K562 (cell line): ENCODE data around the gene PYY. TPM values are rescaled to one million over a fixed set of nuclear protein-coding genes. Genes with fewer than 3 reads are reported as not detected.

Experiments
- ATAC-seq: fragments of 200-7000 bp; cut with Tn5 transposase; 3 replicates; pipeline ENCODE4 v1.9.1; 2020; ENCODE audit warnings: moderate library complexity
- BruUV-seq: library from RNA; stranded (reverse); fragments of 400-500 nt; replicated peaks from 2 replicates; lab custom pipeline; 2021; lab: Mats Ljungman, UMichigan
- CTCF ChIA-PET: fragments of 300-600 bp; formaldehyde crosslinking; extraction: SDS; loops from one replicate; lab custom pipeline; 2021; ENCODE audit warnings: low intra/inter-chr PET ratio; lab: Yijun Ruan, JAX
- POLR2A ChIA-PET: fragments of 300-600, 350-650 bp; sonication (Branson Sonifier 250); formaldehyde crosslinking; extraction: SDS; loops from one replicate; lab custom pipeline; 2021; ENCODE audit warnings: antibody characterized with exemption, inconsistent platforms; lab: Yijun Ruan, JAX
- DNase-seq, 4 experiments: peaks; one replicate each; pipeline versions ENCODE4 v3.0.0 to v3.0.0-alpha.2; 2011 to 2018; ENCODE audit warnings: low spot score in 3 of 4, mixed read lengths in 3 of 4; ENCODE audit errors: extremely low read depth in 1 of 4
- FAIRE-seq: peaks from 2 replicates; lab custom pipeline; 2011; peaks lifted over from hg19 to GRCh38; lab: Jason Lieb, UNC
- H2AFZ ChIP-seq: 2 replicates; pipeline ENCODE4 v1.6.0; 2011; ENCODE audit warnings: low read depth, low read length, control low read depth, inconsistent platforms
- H3K27ac ChIP-seq: fragments of 200-600 bp; 3 replicates; pipeline ENCODE4 v1.8.0; 2011; ENCODE audit warnings: low read depth, mild to moderate bottlenecking, control low read depth, inconsistent platforms, low read length, moderate library complexity, mixed read lengths; ENCODE audit errors: extremely low read depth
- H3K27me3 ChIP-seq, 2 experiments: fragments of 300-600 bp in 1 of 2; 2 replicates in 1 of 2; 3 replicates in 1 of 2; pipeline versions ENCODE4 v1.6.0 to v1.8.0; 2011; ENCODE audit warnings: inconsistent platforms in 2 of 2, low read length in 2 of 2, mild to moderate bottlenecking in 1 of 2, mixed read lengths in 1 of 2, moderate library complexity in 1 of 2; ENCODE audit not compliant: control insufficient read depth in 2 of 2, insufficient read depth in 2 of 2
- H3K36me3 ChIP-seq: fragments of 300-600 bp; 3 replicates; pipeline ENCODE4 v1.8.0; 2011; ENCODE audit warnings: mild to moderate bottlenecking, low read length, inconsistent platforms; ENCODE audit not compliant: control insufficient read depth, insufficient read depth
- H3K4me1 ChIP-seq, 2 experiments: fragments of 200-600 bp in 1 of 2; replicated peaks in 1 of 2; 2 replicates in 1 of 2; 3 replicates in 1 of 2; pipeline versions ENCODE4 v1.5.1 to v1.8.0; 2011; ENCODE audit warnings: inconsistent platforms in 2 of 2, low read length in 2 of 2, mild to moderate bottlenecking in 1 of 2, mixed read lengths in 1 of 2, moderate library complexity in 1 of 2; ENCODE audit not compliant: control insufficient read depth in 2 of 2, insufficient read depth in 2 of 2
- H3K4me2 ChIP-seq: 2 replicates; pipeline ENCODE4 v1.6.1; 2011; ENCODE audit warnings: low read length, control low read depth, inconsistent platforms, mixed read lengths; ENCODE audit not compliant: insufficient read depth
- H3K4me3 ChIP-seq: fragments of 200-600 bp; sonication (generic), shearing (Covaris generic); 2 replicates; pipeline ENCODE4 v1.5.1; 2016; ENCODE audit warnings: control low read depth, inconsistent platforms
- H3K79me2 ChIP-seq: fragments of 200-600 bp; 3 replicates; pipeline ENCODE4 v1.8.0; 2011; ENCODE audit warnings: low read length, inconsistent platforms; ENCODE audit not compliant: control insufficient read depth, insufficient read depth
- H3K9ac ChIP-seq, 2 experiments: 2 replicates each; pipeline versions ENCODE4 v1.6.0 to v1.6.1; 2011; ENCODE audit warnings: low read depth in 2 of 2, low read length in 2 of 2, control low read depth in 1 of 2, inconsistent platforms in 1 of 2, mild to moderate bottlenecking in 1 of 2, mixed read lengths in 1 of 2; ENCODE audit not compliant: insufficient read depth in 1 of 2
- H3K9me1 ChIP-seq: one replicate; pipeline ENCODE4 v1.6.0; 2011; ENCODE audit warnings: inconsistent platforms, mild to moderate bottlenecking, low read length, moderate library complexity; ENCODE audit not compliant: control insufficient read depth, insufficient read depth
- H3K9me3 ChIP-seq: replicated peaks from 2 replicates; pipeline ENCODE4 v1.5.1; 2011; ENCODE audit warnings: low read depth, low read length, inconsistent platforms; ENCODE audit not compliant: control insufficient read depth, insufficient read depth
- H4K20me1 ChIP-seq: replicated peaks from 2 replicates; pipeline ENCODE4 v1.6.1; 2011; ENCODE audit warnings: low read length, inconsistent platforms, mixed read lengths; ENCODE audit not compliant: control insufficient read depth, insufficient read depth
- ETS1 ChIP-seq: conservative IDR thresholded peaks from 2 replicates; pipeline ENCODE4 v1.6.1; 2011; ENCODE audit warnings: low read depth, mild to moderate bottlenecking, low read length; ENCODE audit not compliant: control insufficient read depth
- KDM1A ChIP-seq, 2 experiments: fragments of 450-650 bp; IDR thresholded peaks; 2 replicates each; pipeline ENCODE4 v1.6.1; 2016; ENCODE audit warnings: mild to moderate bottlenecking in 2 of 2
- KDM2B ChIP-seq: fragments of 250-450 bp; sonication (Bioruptor Pico); IDR thresholded peaks from 2 replicates; pipeline ENCODE4 v1.8.0; 2021; ENCODE audit warnings: mild to moderate bottlenecking, moderate library complexity
- POLR2AphosphoS5 ChIP-seq: IDR thresholded peaks from 2 replicates; pipeline ENCODE4 v1.6.1; 2011; ENCODE audit warnings: mild to moderate bottlenecking, low read depth, low read length, moderate library complexity; ENCODE audit not compliant: control insufficient read depth, insufficient read depth
- RREB1 ChIP-seq: fragments of 250-450 bp; sonication (Bioruptor Pico); IDR thresholded peaks from 2 replicates; pipeline ENCODE4 v1.4.0; 2020
- TRIM25 ChIP-seq: fragments of 450-650 bp; IDR thresholded peaks from 2 replicates; pipeline ENCODE4 v1.7.0; 2016; ENCODE audit warnings: borderline replicate concordance
- USF2 ChIP-seq: sonication (generic); formaldehyde crosslinking; IDR thresholded peaks from 2 replicates; pipeline ENCODE4 v1.5.0; 2020; ENCODE audit warnings: missing genetic modification reagents
- YY1 ChIP-seq, 3 experiments: IDR thresholded peaks; 2 replicates each; pipeline ENCODE4 v1.6.1; 2011; ENCODE audit warnings: low read length in 2 of 3, mild to moderate bottlenecking in 2 of 3, moderate library complexity in 2 of 3, borderline replicate concordance in 1 of 3, control low read depth in 1 of 3, low read depth in 1 of 3; ENCODE audit not compliant: insufficient read depth in 3 of 3, insufficient replicate concordance in 2 of 3, control insufficient read depth in 1 of 3, insufficient read length in 1 of 3; ENCODE audit errors: extremely low read depth in 1 of 3
- ZNF197 ChIP-seq: fragments of 200-800 bp; sonication (Bioruptor generic); IDR thresholded peaks from 2 replicates; pipeline ENCODE4 v1.6.1; 2016; ENCODE audit warnings: low read depth, missing genetic modification characterization, missing compliant biosample characterization
- ZNF707 ChIP-seq: fragments of 250-450 bp; sonication (Bioruptor Pico); conservative IDR thresholded peaks from 2 replicates; pipeline ENCODE4 v1.8.0; 2022; ENCODE audit warnings: inconsistent platforms, mild to moderate bottlenecking, moderate library complexity
- WGBS: fragments of 100-300 bp; shearing (Covaris generic); methylation state at CpG from one replicate; pipeline ENCODE4 v1.1.6; 2016; ENCODE audit warnings: low coverage, mixed read lengths; ENCODE audit not compliant: insufficient coverage; ENCODE audit errors: missing lambda C conversion rate; 5-methylcytosine and 5-hydroxymethylcytosine counted together
- in situ Hi-C: fragments of 300-500 bp; cut with MboI; formaldehyde crosslinking; loops from 4 replicates; pipeline ENCODE4 v1.15.0; 2018; ENCODE audit warnings: inconsistent platforms, mixed read lengths
- intact Hi-C: fragments of 100-400 bp; cut with micrococcal nuclease; formaldehyde crosslinking; loops from 2 replicates; pipeline ENCODE4 v1.14.2; 2022
- polyA plus RNA-seq, 8 experiments: library from polyadenylated mRNA; depleted of rRNA in 4 of 8; stranded (reverse) in 5 of 8; unstranded in 3 of 8; fragments of >200 nt; fragmentation: Nextera tagmentation in 2 of 8; fragmentation: Illumina TruSeq in 1 of 8; extraction: Ambion mirVana in 2 of 8; extraction: Trizol in 1 of 8; gene quantifications; 2 replicates each; pipeline versions ENCODE4 v1.2.1 to v1.2.3, GENCODE V29; 2011 to 2014; ENCODE audit warnings: inconsistent platforms in 1 of 8, missing spikeins in 1 of 8
- total RNA-seq, 7 experiments: library from RNA; depleted of rRNA in 6 of 7; stranded (reverse); fragments of >200 nt in 6 of 7; fragmentation: Illumina TruSeq in 2 of 7; extraction: Trizol in 2 of 7; gene quantifications; 2 replicates each; pipeline versions ENCODE4 v1.2.1 to v1.2.3, GENCODE V29; 2011 to 2021; ENCODE audit warnings: low replicate concordance in 1 of 7

Gene PYY
- total and polyA plus RNA-seq, 9 of the 15 experiments (the other 6 are each of a cell fraction or from before 2014, with no cell fraction given): not detected

- no TSS peak for BruUV-seq
- no peak for ATAC-seq
- Histone ChIP-seq H4K20me1 (no peaks in the 10 kb centered on the region), H3K27me3 (no peaks in the 10 kb centered on the region; a peak in 1 of 5 replicates), H3K27ac (no peak overlapping the region), H3K79me2 (no peaks in the 10 kb centered on the region), H3K9me3 (no peaks in the 10 kb centered on the region), H3K4me1 (peaks cover 9 to 25% of the 10 kb centered on the region in 2 experiments), H2AFZ (no peak overlapping the region), H3K36me3 (no peaks in the 10 kb centered on the region), H3K9ac (no peak overlapping the region), H3K4me2 (no peak overlapping the region), H3K4me3 (no peak overlapping the region), H3K9me1 (no peaks in the 10 kb centered on the region)
- no peak for FAIRE-seq
- in situ Hi-C loops (no loop called here), intact Hi-C loops (no loop called here)
- WGBS: 63% methylated on average over 2 of the region's 2 CpGs
- POLR2A ChIA-PET: no interaction called here
- no peak for DNase-seq
- CTCF ChIA-PET: no interaction called here
- no peak for TF ChIP-seq YY1 (IDR thresholded peaks at IDR 0.05; ENCODE audit: borderline replicate concordance in 1 of 3, control insufficient read depth in 1 of 3, extremely low read depth in 1 of 3, insufficient read depth in 3 of 3, insufficient read length in 1 of 3, insufficient replicate concordance in 2 of 3, low read depth in 1 of 3, low read length in 2 of 3)
- TF ChIP-seq KDM1A (IDR thresholded peaks at IDR 0.05): no peak
- TF ChIP-seq RREB1 (CRISPR knock-in tag): no peak
- no peak for TF ChIP-seq ZNF707 (CRISPR knock-in tag)
- TF ChIP-seq ZNF197 (CRISPR knock-in tag): no peak
- TF ChIP-seq USF2 (CRISPR knock-in tag): no peak
- no peak for TF ChIP-seq TRIM25
- no peak for TF ChIP-seq POLR2AphosphoS5
- TF ChIP-seq KDM2B (CRISPR knock-in tag): no peak
- no peak for TF ChIP-seq ETS1
Measured at GRCh38 chr17:44001461-44001920, 47.8 kb upstream of the PYY start.
